NCI-H748 (cell line): Measurements from ENCODE around the gene SMIM3.
"Not testable (repeated sequence)": the region's sequence is repeated elsewhere in the genome, so short reads cannot be mapped to it uniquely, and the experiment has no call there.

Experiments used
- DNase-seq: peaks from one replicate; lab custom pipeline; 2025; ENCODE audit not compliant: unreplicated experiment; lab: John Stamatoyannopoulos, UW

The SMIM3 gene, protein sequence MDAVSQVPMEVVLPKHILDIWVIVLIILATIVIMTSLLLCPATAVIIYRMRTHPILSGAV

DNA sequence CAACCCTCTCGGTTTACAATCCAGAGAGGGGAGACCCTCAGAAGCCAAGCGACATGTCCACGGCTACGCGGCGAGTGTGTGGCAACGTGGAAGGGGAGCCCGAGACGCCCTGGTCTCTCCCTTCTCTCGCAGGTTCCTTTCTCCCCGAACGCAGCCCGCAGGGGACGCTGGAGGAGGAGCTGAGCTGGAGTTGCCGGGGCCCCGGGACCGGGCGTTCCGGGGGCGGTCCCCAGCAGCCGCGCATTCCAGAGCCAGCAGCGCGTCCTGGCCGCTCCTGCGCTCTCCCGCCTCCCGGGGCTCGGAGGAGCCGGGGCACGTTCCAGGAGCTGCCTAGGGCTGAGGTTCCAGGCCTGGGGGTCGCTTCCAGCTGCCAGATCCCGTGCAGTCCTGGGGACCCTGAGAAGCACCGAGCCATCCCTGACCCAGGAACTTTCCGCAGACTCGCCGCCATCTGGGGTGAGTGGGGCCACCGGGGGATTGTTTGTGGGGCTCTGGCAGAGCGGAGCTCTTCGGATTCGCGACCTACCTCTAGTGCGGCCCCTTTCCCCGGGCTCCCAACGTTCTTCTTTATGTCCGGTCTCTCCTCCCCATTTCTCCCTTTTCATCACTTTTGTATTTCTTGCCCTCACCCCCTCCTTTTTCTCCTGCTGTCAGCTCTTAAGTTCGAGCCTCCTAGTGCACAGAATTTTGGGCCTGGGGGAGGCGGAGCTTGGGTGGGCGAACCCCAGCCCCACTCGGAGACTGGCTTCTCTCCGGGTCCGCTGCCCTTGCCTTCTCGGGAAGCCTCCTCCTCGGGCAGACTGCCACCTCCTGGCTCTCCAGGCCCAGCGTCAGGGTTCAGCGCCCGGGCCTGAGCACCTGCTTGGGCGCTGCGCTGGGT lies at the start of gene SMIM3:
Gene SMIM3, plus strand, starts transcription at position 241 of the 880 bp plus-strand sequence. CDS start 16,684 bp downstream, outside the sequence.
- DNase-seq = peak; percentile 60

DNA sequence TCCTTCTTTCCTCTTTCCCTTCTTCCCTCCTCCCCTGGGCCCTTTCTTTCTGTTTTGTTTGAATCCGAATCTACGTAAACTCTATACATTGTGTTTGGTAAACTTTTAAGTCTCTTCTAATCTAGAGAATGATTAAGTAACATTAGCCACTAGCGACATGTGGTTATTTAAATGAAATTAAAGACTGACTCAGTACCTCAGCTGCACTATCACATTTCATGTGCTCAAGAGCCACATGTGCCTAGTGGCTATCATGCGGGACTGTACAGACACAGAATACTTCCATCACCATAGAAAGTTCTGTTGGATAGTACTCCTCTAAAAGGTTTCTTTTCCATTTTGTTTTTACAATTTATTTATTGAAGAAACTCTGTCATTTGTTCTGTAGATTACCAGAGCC lies 48.7 kb upstream of the SMIM3 start:
- DNase-seq = no peak

DNA sequence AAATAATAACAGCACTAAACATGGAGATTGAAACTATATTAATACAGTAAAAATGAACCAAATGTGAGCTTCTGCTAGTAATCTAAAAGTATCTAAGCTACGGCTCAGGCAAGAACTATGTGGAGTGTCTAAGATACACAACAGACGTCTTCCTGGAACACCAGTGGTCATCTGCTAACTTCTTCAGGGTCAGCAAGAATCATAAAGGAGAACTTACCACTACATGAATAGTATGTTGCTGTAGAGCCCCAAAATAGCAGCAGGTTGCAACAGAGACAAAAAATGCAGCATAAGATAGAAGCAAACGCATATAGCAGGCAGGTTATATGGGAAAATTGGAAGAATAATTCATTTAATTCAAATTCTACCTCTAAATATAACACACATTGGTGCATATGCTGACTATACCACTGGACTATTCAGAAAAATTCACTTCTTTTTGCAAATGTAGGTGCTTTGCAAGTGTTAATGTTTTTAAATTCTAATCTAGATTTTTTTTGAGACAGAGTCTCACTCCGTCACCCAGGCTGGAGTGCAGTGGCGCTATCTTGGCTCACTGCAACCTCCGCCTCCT lies 46.8 kb upstream of the SMIM3 start:
- DNase-seq = no peak

DNA sequence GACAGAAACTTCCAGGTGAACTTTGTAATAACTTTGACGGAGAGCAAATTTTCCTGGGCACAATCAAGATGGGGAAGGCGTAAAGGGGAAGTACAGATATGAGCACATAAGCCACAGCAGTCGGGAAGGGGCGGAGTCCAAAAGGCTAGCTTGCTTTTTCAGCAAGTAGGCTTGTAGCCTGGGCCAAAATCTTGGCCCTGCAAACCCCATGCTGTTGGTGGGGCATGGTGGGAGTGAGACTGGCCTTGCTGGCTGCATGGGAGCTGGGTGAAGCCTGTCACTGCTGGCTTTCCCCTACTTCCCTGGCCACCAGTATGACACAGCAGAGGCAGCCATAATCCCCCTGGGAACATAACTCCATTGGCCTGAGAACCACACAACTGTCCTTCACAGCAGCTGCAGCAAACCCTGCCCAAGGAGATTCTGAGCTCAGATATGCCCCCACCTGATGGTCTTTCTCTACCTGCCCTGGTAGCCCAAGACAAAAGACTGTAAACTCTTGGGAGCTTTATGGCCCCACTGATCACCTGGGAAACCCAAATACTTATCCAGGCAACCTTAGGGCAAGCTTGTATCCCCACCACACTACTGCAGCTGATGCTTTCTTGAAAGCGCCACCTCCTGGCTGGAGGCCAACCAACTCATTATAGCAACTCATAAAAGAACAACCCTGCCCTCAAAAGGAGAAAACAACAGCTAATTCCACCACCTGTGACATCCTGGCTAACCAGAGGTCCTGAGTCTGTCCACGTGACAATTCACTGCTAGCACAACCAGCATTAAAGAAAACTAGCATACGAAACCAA lies 43.8 kb upstream of the SMIM3 start:
- DNase-seq = no peak

DNA sequence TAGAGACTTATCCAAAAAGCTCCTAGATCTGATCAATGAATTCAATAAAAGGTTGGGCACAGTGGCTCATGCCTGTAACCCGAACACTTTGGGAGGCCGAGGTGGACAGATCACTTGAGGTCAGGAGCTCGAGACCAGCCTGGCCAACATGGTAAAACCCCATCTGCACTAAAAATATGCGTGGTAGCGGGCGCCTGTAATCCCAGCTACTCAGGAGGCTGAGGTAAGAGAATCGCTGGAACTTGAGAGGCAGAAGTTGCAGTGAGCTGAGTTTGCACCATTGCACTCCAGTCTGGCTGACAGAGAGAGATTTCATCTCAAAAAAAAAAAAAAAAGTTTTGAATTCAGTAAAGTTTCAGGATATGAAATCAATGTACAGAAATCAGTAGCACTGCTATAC lies 39.7 kb upstream of the SMIM3 start:
- DNase-seq = no peak

DNA sequence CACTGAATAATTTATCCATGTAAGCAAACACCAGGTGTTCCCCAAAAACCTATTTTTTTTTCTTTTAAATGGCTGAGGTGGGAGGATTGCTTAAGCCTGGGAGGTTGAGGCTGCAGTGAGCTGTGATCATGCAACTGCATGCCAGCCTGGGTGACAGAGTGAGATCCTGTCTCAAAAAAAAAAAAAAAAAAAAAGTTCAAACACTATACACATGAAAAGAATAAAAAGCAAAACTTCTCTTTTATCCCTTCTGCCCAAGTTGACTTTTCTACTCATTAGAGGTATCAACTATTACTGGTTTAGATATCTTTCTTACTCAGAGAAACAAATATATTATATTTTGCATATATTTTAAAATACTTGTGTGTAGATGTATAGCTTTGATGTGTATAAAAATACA lies 37.6 kb upstream of the SMIM3 start:
- no peak for DNase-seq

DNA sequence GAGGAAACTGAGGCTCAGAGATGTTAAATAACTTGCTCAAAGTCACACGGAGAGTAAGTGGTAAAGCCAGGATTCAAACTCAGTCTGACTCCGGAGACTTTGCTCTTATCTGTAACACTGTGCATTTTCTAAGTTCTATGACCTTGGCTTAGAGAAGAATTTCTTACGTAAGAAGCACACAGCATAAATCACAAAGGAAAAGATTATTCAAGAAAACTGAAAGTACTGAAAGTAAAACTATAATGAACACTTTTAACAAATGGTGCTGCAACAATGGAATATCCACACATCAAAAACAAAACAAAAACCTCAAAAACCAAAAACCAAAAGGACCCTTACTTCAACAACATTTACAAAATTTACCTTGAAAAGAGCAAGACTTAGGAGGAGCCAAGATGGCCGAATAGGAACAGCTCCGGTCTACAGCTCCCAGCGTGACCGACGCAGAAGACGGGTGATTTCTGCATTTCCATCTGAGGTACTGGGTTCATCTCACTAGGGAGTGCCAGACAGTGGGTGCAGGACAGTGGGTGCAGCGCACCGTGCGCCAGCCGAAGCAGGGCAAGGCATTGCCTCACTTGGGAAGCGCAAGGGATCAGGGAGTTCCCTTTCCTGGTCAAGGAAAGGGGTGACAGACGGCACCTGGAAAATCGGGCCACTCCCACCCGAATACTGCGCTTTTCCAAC lies 36.0 kb upstream of the SMIM3 start:
- not testable (repeated sequence) for DNase-seq

DNA sequence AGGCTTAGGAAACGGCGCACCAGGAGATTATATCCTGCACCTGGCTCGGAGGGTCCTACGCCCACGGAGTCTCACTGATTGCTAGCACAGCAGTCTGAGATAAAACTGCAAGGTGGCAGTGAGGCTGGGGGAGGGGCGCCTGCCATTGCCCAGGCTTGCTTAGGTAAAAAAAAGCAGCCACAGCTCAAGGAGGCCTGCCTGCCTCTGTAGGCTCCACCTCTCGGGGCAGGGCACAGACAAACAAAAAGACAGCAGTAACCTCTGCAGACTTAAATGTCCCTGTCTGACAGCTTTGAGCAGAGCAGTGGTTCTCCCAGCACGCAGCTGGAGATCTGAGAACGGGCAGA lies 35.4 kb upstream of the SMIM3 start:
- not testable (repeated sequence) for DNase-seq

DNA sequence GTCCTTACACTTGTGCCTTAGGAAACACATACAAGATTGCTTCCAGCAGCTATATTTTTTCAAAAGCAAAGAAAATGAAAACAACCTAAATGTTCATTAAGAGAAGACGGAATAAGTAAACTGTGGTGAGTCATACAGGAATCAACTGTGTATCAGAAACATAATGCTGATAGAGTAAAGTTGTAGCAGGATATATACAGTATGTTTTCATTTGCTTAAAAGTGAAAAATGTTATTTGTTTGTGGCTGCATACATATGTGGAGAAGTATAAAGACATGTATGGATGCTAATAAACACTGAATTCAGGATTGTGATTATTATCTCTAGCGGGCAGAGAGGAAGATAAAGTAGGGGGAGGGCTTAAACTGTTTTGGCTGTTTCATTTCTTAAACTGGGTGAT lies 28.1 kb upstream of the SMIM3 start:
- no peak for DNase-seq

DNA sequence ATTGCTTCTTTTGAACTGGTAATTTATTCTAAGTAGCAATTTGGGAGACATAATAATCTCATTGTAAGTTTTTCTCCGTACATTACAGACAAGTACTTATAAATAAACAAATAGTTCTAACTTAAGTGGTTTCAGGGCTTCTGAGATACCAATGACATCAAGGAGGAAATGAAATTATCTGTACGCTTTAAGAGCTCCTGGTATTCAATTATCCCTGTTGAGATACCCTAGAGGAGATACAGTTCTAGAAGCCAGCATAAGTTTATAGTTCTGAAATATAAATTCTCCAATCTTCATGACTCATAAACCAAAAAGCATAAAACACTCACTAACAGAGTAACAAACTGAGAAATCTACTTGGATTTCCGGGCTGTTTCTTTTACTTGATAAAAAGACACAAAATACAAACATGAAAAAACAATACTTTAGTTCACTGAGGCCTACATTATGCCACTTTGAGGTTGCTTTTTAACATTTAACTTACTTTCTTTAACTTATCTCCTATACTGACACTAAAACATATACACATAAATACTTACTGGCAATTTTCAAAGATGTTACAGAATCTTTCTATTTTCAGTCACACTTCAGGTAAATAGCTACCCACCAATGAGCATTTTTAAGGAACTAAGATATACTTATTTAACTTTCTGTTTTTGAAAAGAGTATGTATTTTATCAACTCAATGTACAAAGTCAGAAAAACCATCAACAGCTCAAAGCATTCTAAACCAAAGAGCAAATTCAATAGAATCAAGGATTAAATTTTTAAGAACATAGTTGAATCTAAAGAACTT lies 27.3 kb upstream of the SMIM3 start:
- DNase-seq = no peak

DNA sequence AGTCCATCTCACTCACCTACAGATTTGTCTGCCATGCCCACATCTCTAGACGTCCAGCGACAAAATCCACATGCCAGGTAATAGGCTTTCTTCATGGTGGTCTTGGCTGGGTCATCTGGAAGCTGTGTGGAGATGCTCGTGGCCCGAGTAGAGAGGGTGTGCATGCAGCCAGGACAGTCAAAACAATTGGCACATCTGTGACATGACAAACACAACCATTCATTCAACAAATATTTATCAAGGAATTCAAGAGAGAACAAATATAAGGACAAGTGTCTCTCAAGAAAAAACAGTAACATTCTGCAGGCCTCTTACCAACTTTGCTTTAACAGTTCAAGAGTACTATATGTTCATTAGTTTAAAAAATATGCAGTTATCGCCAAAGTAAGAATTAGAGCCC lies 25.1 kb upstream of the SMIM3 start:
- no peak for DNase-seq

DNA sequence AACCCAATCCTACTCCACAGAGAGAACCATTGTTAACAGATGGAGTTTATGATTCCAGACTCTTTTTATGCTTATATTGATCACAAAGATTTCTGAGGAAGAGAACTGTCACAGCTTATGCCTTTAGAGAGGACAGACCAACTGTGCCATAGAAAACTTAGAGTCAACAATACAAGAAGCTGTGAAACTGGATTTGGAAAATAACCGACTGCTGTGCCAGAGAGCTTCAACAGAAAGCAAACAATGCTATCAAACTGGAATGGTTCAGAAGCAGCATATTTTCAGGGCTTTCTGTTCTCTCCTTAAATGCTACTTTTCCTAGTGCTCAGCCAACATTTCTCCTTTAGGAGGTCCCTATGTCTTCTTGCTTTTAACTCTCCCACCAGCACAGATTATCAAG lies 24.7 kb upstream of the SMIM3 start:
- no peak for DNase-seq

DNA sequence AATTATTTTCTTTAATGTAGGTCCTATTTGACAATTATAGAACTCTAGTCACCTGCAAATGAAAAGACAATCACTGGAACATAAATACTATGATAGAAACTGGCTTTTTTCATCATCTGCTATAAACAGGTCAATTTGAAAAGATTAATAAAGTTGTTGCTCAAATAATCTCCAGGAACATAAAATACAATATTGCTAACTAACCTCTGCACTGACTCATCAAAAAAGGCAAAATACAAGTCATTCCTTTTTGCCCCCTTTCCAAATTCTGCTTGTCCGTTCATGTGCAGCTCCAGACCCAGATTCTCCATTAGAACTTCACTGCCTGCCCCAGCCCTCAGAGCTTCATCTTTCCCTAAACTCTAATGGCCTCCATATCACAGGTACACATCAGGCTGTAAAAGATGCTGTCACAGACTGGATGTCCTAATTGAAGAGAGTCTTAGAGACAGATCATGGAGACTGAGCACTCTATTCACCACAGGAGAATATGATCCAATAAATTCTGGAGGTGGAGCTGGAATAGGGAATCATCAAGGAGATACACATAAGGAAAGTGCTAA lies 21.4 kb upstream of the SMIM3 start:
- no peak for DNase-seq

DNA sequence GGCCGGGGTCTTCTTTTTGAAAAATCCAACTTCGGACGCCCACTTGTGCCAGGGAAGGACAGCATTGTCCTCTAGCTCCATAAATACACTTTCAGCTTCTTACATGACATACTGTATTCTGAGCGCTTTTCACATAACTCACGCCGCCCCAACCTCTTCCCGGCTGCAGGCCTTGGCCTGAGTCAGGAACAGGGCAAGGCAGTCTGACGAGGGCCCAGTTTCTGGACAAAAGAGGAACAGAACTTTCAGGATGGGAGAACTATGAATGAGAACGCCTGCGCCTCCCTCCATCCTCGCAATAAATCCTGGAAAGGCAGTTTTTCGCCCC lies 20.4 kb upstream of the SMIM3 start:
- no peak for DNase-seq

DNA sequence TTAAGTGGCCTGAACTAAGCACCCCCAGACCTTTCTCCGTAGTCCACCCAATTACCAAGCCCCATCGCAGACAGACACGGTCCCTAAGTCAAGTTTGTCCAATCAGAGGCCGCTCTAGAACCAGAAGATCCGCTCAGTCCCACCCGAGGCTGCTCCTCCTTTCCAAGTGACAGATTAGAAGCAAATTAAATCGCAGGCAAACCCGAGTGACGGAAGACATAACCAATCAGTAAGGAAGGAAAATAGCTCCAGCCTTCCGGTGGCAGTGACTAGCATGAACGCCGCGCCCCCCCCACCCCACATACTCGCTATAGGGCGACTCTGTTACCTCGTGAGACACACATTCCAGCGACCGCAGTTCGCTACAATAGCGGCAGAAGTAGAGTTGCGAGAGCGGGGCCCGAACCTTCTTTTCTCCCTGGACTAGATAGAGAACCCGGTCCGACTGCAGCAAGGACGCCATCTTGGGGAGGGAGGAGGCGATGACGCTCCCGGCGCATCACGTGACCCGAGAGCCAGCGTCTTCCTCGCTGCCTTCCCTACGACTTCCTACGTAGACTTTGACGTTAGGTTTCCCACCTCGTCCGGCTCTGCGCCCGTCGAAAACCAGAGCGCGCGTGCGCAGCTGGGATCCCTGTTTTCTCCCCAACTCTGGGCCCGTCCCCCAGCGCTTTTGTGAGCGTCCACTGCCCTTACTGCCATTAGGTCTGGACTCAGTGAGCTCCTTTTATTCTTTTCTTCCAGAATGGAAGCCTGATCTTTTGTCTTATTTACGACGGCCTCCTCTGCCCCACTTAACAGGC lies 19.8 kb upstream of the SMIM3 start, which contains the start of gene DCTN4:
Gene DCTN4, minus strand, starts transcription at position 487 of the 803 bp plus-strand sequence. Its CDS starts 24 bp downstream, at position 463.
- peak; percentile 98 for DNase-seq

DNA sequence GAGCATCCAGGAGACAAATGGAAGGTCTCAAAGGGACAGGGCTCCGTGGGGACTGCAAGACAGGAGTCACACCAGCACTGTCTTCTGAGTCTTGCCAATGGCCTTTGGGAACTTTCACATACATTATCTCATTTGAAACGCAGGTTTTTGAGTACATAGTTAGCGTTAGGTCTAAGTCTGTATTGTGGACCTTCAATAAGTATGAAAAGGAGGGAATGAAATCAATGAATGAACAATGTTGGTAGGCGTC lies 19.3 kb upstream of the SMIM3 start:
- no peak for DNase-seq

DNA sequence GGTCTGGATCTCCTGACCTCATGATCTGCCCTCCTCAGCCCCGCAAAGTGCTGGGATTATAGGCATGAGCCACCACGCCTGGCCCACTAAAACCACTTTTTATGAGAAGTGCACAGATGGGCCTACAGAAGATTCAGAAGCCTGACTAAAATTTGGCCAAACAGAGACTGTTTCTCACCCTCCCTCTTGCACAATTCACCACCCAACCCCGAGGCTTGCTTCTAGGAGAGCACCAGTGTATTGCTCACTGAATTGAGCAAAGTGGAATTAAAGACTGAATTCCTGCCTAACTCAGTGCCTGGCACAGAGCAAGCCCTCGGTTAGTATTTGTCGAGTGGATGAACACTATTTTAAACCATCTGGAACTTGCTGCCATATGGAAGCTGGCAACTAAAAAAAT lies 16.3 kb upstream of the SMIM3 start:
- no peak for DNase-seq

DNA sequence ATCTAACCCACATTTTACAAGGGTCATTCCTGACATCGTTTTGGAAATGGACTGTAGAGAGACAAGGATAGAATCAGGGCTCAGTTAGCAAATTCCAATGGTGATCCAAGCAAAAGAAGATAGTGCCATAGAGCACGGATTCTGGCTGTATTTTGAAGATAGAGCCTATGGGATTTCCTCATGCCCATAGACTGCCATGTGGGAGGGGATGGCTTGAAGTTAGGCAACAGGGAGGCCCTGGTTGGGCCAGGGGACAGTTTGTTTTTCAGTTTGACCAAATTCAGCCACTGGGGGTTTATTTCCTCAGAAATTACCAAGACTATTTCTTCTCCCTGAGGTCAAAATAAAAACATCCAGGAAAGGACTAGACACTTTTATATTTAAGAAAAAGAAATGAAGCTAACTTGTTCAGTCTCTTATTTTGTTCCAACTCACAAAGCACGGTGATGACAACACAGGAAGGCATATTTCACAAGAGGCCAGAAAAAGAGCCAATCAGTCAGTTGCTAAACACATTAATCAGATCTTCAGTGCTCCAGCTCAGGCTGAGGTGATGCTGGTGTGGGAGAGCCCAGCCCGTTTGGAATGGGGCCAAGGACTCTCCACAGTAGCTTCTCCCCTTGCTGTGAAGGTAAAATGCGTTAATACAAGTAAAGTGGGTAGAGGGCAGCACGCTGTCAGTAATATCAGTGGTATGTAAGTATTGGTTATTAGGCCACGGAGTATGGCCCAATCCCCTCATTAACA lies 15.4 kb upstream of the SMIM3 start:
- DNase-seq = peak; percentile 70

DNA sequence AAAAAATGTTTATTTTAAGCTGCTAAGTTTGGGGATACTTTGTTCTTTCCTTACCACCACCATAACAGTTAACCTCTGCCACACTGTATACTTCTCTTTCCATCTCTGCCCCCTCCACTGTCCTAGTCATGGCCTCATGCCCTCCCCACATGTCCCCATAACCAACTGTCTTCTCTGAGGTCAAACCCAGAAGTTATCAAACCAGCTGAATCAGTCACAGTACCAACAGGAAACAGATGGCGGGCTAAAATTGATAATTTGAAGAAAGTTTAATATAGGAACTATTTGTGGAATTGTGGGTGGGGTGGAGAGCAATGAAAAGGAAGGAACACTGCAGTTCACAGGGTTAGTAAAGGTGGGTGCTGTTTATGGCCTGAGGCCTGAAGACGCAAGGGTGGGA lies 14.0 kb upstream of the SMIM3 start:
- DNase-seq = no peak
